ENCODE results near the gene TIMMDC1.

The TIMMDC1 gene

GRCh38 chr3:119481079-119481478 lies 17.3 kb upstream of the TIMMDC1 start:
- no peak for DNase-seq (ENCODE audit: low spot score)
- Histone ChIP-seq H3K4me1 (ENCODE audit: insufficient read depth, poor library complexity, severe bottlenecking) (peaks cover 12% of the 10 kb centered on the region), H3K27ac (ENCODE audit: poor library complexity, severe bottlenecking) (peak overlapping the region; percentile 48), H3K9me3 (ENCODE audit: severe bottlenecking) (no peaks in the 10 kb centered on the region), H3K36me3 (ENCODE audit: low read depth) (peaks cover 32% of the 10 kb centered on the region; the same call in 1 of the 2 replicates), H3K27me3 (ENCODE audit: insufficient read depth, poor library complexity, severe bottlenecking) (no peaks in the 10 kb centered on the region), H3K4me3 (ENCODE audit: severe bottlenecking) (no peak overlapping the region)
- no peak for TF ChIP-seq CTCF (IDR thresholded peaks at IDR 0.05; ENCODE audit: poor library complexity, severe bottlenecking)
- peak; percentile 99 for ATAC-seq (ENCODE audit: low read depth)

- no peak for DNase-seq (ENCODE audit: low spot score)
- H3K36me3 ChIP-seq (ENCODE audit: low read depth), result peaks cover 25% of the 10 kb centered on the region
Measured at GRCh38 chr3:119483101-119483500, 15.2 kb upstream of the TIMMDC1 start.

GRCh38 chr3:119485563-119485962 lies 12.8 kb upstream of the TIMMDC1 start:
- Histone ChIP-seq H3K4me1 (ENCODE audit: insufficient read depth, poor library complexity, severe bottlenecking) (peaks cover 12% of the 10 kb centered on the region), H3K9me3 (ENCODE audit: severe bottlenecking) (no peaks in the 10 kb centered on the region), H3K4me3 (ENCODE audit: severe bottlenecking) (no peak overlapping the region), H3K27ac (ENCODE audit: poor library complexity, severe bottlenecking) (no peak overlapping the region), H3K27me3 (ENCODE audit: insufficient read depth, poor library complexity, severe bottlenecking) (no peaks in the 10 kb centered on the region), H3K36me3 (ENCODE audit: low read depth) (peaks cover 33% of the 10 kb centered on the region)
- no peak for ATAC-seq (ENCODE audit: low read depth)
- no peak for TF ChIP-seq CTCF (IDR thresholded peaks at IDR 0.05; ENCODE audit: poor library complexity, severe bottlenecking)
- DNase-seq (ENCODE audit: low spot score), result no peak

More at GRCh38 chr3:119483101-119483500, 15.2 kb upstream of the TIMMDC1 start:
- no peaks in the 10 kb centered on the region for H3K9me3 ChIP-seq (ENCODE audit: severe bottlenecking)
- no peak for ATAC-seq (ENCODE audit: low read depth)
- no peaks in the 10 kb centered on the region for H3K27me3 ChIP-seq (ENCODE audit: insufficient read depth, poor library complexity, severe bottlenecking)
- H3K4me1 ChIP-seq (ENCODE audit: insufficient read depth, poor library complexity, severe bottlenecking), result peaks cover 12% of the 10 kb centered on the region
- TF ChIP-seq CTCF (IDR thresholded peaks at IDR 0.05; ENCODE audit: poor library complexity, severe bottlenecking), result no peak
- no peak overlapping the region for H3K4me3 ChIP-seq (ENCODE audit: severe bottlenecking)
- H3K27ac ChIP-seq (ENCODE audit: poor library complexity, severe bottlenecking), result no peak overlapping the region

GRCh38 chr3:119490153-119490552 lies 8.2 kb upstream of the TIMMDC1 start:
- no peak overlapping the region for H3K4me3 ChIP-seq (ENCODE audit: severe bottlenecking)
- no peaks in the 10 kb centered on the region for H3K9me3 ChIP-seq (ENCODE audit: severe bottlenecking)
- no peaks in the 10 kb centered on the region for H3K4me1 ChIP-seq (ENCODE audit: insufficient read depth, poor library complexity, severe bottlenecking)
- no peaks in the 10 kb centered on the region for H3K27me3 ChIP-seq (ENCODE audit: insufficient read depth, poor library complexity, severe bottlenecking)
- ATAC-seq (ENCODE audit: low read depth), result no peak
- H3K27ac ChIP-seq (ENCODE audit: poor library complexity, severe bottlenecking), result no peak overlapping the region
- no peak for DNase-seq (ENCODE audit: low spot score)
- no peak for TF ChIP-seq CTCF (IDR thresholded peaks at IDR 0.05; ENCODE audit: poor library complexity, severe bottlenecking)
- peaks cover 37% of the 10 kb centered on the region for H3K36me3 ChIP-seq (ENCODE audit: low read depth)

- Histone ChIP-seq H3K36me3 (ENCODE audit: low read depth) (peaks cover 21% of the 10 kb centered on the region), H3K4me3 (ENCODE audit: severe bottlenecking) (no peak overlapping the region), H3K27ac (ENCODE audit: poor library complexity, severe bottlenecking) (no peak overlapping the region), H3K4me1 (ENCODE audit: insufficient read depth, poor library complexity, severe bottlenecking) (no peaks in the 10 kb centered on the region), H3K27me3 (ENCODE audit: insufficient read depth, poor library complexity, severe bottlenecking) (no peaks in the 10 kb centered on the region), H3K9me3 (ENCODE audit: severe bottlenecking) (no peaks in the 10 kb centered on the region)
- DNase-seq (ENCODE audit: low spot score) (no peak), ATAC-seq (ENCODE audit: low read depth) (no peak)
- TF ChIP-seq CTCF (IDR thresholded peaks at IDR 0.05; ENCODE audit: poor library complexity, severe bottlenecking), result no peak
Measured at GRCh38 chr3:119492128-119492527, 6.2 kb upstream of the TIMMDC1 start.
